GM12864 (cell line): ENCODE results near the gene PTCH1.

Experiments used
- DNase-seq: peaks from one replicate; pipeline ENCODE4 v3.0.0-alpha.2; 2011; ENCODE audit warnings: low read depth
- H3K4me3 ChIP-seq: 2 replicates; pipeline ENCODE4 v1.5.1; 2011; ENCODE audit warnings: mild to moderate bottlenecking, low read depth, low read length, control low read depth
- TF ChIP-seq, protein P1 (sequence below): IDR thresholded peaks from 2 replicates; pipeline ENCODE4 v1.5.1; 2011; ENCODE audit warnings: low read depth, mild to moderate bottlenecking, moderate library complexity, low read length, control low read depth, inconsistent platforms; ENCODE audit errors: missing control alignments

Gene PTCH1

DNA sequence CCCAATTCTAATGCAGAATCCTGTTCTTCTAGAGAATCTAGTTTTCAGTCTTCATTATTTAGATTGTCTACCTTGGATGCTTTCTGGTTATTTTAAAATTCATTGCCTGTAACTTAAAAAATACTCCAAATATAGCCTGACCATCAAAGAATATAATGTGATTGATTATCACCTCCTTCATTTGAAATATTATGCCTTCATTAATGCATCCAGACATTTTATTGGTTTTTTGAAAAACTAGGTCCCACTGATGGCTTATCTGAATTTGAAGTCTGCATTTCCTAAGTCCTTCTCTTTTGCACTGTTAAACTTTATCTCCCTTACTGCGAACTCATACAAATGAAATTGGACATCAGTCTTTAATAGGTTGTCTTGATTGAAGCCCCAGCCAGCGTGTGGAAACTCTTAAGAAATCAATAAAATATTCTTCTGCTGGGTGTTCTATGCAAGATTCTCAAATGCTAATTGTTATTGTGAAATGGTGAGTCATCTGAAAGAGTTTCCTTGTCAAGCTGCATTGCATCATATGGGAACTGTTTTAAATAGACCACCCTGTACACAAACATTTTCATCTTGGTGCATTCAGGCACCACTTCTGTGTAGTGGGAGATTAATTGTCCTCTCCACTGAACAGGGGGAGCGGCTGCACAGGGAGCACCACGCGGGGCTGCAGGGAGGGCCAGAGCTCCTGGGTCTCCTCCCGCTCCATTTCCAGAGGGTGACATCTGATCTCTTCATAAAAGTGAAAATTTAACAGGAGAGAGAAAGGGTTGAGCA, 106.9 kb downstream of the PTCH1 start:
- TF ChIP-seq, protein P1, sequence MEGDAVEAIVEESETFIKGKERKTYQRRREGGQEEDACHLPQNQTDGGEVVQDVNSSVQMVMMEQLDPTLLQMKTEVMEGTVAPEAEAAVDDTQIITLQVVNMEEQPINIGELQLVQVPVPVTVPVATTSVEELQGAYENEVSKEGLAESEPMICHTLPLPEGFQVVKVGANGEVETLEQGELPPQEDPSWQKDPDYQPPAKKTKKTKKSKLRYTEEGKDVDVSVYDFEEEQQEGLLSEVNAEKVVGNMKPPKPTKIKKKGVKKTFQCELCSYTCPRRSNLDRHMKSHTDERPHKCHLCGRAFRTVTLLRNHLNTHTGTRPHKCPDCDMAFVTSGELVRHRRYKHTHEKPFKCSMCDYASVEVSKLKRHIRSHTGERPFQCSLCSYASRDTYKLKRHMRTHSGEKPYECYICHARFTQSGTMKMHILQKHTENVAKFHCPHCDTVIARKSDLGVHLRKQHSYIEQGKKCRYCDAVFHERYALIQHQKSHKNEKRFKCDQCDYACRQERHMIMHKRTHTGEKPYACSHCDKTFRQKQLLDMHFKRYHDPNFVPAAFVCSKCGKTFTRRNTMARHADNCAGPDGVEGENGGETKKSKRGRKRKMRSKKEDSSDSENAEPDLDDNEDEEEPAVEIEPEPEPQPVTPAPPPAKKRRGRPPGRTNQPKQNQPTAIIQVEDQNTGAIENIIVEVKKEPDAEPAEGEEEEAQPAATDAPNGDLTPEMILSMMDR, result no peak
- no peak overlapping the region for H3K4me3 ChIP-seq
- no peak for DNase-seq

DNA sequence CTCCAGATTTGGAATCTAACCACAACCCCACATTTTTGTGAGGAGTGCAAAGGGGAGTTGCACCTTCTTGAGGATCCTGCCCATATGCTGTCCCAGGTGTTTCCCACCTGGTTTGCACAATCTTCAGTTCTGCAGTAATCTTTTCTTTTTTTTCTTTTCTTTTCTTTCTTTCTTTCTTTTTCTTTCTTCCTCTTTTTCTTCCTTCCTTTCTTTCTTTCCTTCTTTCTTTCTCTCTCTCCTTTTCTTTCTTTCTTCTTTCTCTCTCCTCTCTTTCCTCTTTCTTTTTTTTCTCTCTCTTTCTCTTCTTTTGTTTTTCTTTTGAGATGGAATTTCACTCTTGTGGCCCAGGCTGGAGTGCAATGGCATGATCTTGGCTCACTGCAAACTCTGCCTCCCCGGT, 109.2 kb downstream of the PTCH1 start:
- TF ChIP-seq, protein P1, result no peak
- no peak overlapping the region for H3K4me3 ChIP-seq
- no peak for DNase-seq

DNA sequence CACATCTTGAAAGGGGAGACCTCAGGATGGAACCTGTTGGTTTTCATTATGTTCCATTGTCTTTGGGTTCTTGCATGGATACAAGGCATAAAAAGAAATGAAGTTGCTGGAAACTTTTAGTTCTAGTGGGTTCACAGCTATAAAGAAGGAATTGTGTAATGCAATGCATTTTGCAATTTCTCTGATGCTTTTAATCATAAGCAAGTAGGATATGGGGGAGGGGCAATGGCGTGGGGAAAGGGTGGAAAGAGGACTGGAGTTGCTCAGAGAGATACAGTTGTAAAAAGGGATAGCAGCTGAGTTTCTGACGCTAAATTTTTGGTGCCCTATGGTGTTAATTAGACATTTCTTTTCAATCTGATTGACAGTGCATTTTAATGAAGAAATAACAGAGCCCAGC, 110.7 kb downstream of the PTCH1 start:
- no peak for DNase-seq
- no peak overlapping the region for H3K4me3 ChIP-seq
- TF ChIP-seq, protein P1, result no peak

DNA sequence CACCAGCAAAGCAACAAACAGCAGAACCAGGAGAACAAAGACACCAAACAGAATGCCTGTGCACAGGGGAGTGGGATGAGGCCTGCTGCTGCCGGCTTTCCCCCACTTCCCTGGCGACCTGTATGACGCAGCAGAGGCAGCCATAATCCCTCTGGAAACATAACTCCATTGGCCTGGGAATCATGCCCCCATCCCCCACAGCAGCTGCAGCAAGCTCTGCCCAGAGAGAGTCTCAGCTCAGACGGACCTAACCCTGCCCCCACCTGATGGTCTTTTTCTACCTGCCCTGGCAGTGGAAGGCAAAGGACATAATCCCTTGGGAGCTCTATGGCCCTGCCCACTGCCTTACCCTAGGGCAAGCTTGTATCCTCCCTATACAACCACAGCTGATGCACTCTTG, 117.5 kb downstream of the PTCH1 start:
- no peak overlapping the region for H3K4me3 ChIP-seq
- DNase-seq, result no peak
- TF ChIP-seq, protein P1, result no peak
